NT2/D1 (cell line): ENCODE results near the gene KLHL17.

ENCODE experiments used
- YY1 ChIP-seq: IDR thresholded peaks from 2 replicates; pipeline ENCODE4 v1.6.1; 2011; ENCODE audit not compliant: insufficient read length, insufficient read depth
- ZNF274 ChIP-seq: IDR thresholded peaks from 2 replicates; pipeline ENCODE4 v1.6.1; 2011; ENCODE audit warnings: mild to moderate bottlenecking, low read depth, low read length

DNA sequence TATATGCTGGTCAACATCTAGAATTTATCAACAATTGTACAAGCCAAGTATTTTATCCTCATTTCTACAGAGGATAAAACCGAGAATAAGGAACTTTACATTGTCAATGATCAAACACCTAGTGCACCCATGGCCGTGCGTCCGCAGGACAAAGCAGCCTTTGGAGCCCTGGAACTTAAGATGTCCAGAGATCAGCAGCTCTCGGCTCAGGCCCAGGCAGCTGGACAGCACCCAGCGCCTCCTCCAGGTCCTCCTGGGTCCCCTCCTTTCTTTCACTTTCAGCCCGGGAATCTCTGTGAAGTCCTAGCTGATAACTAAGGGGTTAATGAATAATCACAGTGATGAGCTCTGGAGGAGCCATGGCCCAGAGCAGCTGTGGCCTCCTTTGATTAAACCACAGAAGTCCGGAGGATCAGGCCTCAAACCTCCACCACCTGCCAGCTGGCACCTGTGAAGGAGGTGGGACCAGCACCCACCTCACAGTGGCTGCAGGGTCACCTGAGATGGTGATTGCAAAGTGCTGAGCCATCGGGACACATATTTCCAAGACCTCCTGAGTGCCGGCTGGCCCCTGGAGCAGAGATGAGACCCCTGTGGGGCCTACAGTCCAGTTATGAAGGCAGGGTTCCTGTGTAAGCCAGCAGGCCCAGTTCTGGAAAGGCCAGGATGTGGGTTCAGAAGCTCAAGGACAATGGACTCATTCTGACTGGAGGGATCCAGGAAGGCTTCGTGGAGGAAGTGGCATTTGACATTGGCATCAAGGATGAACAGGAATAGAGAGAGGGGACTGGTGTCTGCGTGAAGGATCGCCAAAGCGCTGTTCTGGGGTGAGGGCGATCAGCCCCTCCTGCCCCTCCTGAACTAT, 48.3 kb upstream of the KLHL17 start:
- no peak for TF ChIP-seq YY1
- TF ChIP-seq ZNF274, result no peak
